Inflammatory macrophage (primary cell): ENCODE data around the gene SLC5A5.
"Not testable (repeated sequence)": the region's sequence is repeated elsewhere in the genome, so short reads cannot be mapped to it uniquely, and the experiment has no call there.

Experiments used
- DNase-seq, 2 donors: peaks; one replicate each; pipeline ENCODE4 v3.0.0-alpha.2; 2020 to 2022

Gene SLC5A5

DNA sequence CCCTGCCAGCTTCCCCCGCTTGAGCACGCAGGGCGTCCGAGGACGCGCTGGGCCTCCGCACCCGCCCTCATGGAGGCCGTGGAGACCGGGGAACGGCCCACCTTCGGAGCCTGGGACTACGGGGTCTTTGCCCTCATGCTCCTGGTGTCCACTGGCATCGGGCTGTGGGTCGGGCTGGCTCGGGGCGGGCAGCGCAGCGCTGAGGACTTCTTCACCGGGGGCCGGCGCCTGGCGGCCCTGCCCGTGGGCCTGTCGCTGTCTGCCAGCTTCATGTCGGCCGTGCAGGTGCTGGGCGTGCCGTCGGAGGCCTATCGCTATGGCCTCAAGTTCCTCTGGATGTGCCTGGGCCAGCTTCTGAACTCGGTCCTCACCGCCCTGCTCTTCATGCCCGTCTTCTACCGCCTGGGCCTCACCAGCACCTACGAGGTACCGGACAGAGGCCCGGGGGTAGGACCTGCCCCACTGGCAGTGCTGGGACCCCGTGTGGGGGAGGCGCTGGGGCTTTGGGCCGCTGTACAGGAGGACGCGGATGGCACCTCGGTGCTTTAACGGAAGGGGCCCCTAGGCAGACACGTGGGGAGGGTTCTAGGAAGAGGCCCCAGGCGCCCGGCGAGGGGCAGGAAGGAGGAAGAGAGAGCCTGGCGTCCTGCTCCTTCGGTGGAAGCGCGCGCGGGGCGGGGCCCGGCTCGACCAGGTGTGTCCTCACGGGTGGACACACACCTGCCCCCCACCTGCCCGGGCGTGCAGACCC, 681 bp downstream of the SLC5A5 start:
- no peak for DNase-seq

DNA sequence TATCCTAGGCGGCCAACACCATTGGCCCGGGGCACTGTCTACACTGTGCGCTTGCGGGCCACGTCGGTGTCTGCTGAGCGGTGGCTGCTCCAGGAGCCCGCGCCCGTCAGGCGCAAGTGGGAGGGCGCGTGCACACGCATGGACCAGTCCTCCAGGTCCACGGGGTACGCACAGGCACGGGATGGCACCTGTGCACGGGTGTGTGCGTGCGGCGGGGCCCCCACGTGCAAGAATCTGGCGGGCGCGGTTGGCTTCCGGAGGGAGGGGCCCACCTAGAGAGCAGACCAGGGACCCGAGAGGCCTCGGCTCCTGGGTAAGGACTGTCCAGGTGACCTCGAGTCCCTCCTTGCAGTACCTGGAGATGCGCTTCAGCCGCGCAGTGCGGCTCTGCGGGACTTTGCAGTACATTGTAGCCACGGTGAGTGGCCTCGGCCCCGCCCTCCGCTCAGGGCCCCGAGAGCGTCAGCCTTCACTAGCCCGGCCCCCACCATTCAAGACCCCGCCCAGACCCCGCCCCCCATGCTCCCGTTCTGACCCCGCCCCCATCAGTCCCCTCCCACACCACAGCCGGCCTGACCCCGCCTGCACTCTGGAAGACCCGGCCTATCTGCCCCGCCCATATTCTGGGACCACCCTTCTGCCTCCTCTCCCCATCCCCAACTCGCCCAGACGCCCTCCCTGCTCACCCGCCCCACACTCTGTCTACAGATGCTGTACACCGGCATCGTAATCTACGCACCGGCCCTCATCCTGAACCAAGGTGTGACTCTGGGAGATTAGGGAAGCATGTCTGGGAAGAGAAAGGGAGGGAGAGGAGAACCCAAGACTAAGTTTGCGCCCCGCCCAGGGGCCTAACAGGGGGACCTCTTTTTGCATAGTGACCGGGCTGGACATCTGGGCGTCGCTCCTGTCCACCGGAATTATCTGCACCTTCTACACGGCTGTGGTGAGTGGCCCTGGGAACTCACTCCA, 2.3 kb downstream of the SLC5A5 start:
- DNase-seq, result peak in 1 of 2 donors; percentile 10

DNA sequence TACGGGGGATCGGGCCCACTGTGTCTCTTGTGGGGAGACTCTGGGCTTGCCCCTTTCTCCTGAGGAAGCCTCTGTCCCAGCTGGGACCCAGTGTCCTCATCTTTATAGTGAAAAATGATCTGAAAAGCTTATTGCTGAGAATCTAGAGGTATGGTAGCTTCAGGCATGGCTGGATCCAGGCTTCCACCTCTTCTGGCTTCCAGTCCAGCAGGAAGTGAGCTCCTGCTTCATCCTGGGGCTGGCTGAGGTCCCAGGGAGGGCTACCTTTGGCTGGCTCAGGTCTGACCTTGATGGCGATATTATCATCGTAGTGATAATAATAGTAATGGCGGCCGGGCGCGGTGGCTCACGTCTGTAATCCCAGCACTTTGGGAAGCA, 3.0 kb downstream of the SLC5A5 start:
- DNase-seq, result no peak

DNA sequence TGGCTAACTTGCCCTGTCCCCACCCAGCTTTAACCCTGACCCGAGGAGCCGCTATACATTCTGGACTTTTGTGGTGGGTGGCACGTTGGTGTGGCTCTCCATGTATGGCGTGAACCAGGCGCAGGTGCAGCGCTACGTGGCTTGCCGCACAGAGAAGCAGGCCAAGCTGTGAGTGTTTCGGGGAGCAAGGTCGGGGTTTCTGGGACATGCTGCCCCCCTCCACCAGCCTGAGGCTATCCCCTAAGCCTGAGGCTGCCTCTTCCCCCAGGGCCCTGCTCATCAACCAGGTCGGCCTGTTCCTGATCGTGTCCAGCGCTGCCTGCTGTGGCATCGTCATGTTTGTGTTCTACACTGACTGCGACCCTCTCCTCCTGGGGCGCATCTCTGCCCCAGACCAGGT, 6.0 kb downstream of the SLC5A5 start:
- DNase-seq, result no peak

DNA sequence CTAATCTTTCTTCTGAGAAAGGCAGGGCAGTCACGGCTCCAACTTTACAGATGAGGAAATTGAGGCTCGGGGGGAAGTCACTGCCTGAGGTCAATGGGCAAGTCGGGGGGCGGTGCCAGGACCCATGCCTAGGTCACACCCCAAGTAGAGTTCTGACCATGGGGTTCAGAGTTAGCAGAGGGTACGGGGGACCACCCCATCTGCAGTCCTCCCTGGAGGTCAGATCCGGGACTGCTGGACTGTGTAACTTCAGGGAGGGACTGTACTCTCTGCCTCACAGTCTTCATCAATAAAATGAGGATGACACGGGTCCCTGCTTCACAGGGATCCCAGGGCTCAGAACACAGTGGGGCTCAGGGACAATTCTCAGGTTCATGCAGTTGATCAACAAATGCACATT, 7.7 kb downstream of the SLC5A5 start:
- no peak for DNase-seq

DNA sequence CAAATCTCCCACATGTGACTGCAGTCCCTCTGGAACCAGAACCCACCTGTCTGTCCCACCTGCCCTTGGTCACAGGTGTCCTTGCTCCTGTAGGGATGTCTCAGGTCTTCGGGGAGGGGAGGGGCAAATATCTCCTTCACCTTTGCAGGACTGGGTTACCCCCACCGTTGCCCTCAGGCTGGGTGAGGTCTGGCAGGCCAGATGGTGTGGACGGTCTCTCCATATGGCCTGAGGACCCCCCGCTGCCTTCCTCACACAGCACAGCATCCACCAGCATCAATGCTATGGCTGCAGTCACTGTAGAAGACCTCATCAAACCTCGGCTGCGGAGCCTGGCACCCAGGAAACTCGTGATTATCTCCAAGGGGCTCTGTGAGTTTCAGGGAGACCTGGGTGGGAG, 10.0 kb downstream of the SLC5A5 start:
- no peak for DNase-seq

DNA sequence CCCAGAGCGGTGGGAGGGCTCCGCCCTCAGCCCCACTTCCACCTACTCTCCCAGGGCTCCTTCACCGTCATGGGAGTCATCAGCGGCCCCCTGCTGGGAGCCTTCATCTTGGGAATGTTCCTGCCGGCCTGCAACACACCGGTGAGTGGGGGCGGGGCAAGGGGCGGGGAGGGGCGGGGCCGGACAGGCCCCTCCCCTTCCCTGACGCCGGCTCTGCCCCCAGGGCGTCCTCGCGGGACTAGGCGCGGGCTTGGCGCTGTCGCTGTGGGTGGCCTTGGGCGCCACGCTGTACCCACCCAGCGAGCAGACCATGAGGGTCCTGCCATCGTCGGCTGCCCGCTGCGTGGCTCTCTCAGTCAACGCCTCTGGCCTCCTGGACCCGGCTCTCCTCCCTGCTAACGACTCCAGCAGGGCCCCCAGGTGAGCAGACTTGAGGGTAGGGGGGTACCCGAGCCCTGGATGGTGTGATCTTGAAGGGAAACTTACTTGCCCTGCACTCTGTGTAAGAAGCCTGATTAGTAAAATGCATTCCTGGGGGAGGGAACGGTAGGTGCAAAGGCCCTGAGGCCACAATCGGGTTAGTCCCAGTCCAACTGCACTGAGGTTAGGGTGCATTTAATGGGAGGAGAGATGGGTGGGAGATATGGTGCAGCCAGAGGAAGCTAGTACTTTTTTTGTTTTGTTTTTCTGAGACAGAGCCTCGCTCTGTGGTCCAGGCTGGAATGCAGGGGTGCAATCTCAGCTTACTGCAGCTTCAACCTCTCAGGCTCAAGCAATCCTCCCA, 12.1 kb downstream of the SLC5A5 start:
- DNase-seq, result no peak

DNA sequence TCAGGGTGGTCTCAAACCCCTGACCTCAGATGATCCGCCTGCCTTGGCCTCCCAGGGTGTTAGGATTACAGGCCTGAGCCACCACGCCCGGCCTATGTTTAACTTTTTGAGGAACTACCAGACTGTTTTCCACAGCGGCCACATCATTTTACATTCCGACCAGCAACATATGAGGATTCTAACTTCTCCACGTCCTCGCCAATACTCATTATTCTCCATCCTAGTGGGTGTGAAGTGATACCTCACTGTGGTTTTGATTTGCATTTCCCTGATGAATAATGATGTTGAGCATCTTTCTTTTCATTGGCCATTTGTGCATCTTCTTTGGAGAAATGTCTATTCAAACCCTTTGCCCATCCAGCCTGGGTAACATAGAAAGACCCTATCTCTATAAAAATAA, 14.8 kb downstream of the SLC5A5 start:
- DNase-seq, result no peak

DNA sequence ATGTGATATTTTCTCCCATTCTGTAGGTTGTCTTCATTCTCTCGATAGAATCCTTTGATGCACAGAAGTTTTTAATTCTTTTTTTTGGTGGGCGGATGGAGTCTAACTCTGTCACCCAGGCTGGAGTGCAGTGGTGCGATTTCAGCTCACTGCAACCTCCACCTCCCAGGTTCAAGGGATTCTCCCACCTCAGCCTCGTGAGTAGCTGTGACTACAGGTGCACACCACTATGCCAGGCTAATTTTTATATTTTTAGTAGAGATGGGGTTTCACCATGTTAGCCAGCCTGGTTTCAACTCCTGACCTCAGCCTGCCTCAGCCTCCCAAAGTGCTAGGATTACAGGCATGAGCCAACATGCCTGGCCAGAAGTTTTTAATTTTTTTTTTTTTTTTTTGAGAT, 15.5 kb downstream of the SLC5A5 start:
- not testable (repeated sequence) for DNase-seq

DNA sequence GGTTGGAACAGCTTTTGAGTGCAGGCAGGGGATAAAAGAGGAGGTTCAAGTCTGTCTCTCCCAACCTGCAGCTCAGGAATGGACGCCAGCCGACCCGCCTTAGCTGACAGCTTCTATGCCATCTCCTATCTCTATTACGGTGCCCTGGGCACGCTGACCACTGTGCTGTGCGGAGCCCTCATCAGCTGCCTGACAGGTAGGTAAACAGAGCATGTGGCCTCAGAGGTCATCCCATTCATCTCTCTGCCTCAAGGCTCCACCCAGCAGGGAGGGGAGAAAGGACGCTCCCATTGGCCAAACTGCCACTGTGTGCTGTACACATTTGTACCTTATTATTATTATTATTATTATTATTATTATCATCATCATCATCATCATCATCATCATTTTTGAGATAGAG, 16.5 kb downstream of the SLC5A5 start:
- DNase-seq, result no peak

DNA sequence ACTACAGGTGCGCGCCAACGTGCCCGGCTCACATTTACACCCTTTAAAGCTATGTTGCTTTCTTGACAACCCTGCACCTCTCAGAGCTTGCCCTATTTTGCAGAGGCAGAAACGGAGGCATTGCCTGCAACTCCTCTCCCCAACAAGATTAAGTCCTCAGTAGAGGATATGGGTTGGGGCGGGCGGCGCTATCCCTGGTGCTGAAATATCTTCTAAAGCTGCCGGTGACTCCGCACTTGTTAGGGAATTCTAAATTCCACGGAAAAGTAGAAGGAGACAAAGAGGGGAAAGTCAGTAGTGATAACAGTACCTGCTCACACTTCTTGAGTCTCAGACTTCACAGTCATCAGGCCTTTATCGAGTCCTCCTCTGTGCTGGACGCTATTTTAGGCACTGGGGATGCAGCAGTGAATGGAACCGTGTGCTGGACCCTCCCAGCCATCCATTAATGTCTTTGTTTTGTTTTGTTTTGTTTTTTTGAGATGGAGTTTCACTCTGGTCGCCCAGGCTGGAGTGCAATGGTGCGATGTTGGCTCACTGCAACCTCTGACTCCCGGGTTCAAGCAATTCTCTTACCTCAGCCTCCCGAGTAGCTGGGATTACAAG, 18.0 kb downstream of the SLC5A5 start:
- peak in 1 of 2 donors; percentile 6 for DNase-seq

DNA sequence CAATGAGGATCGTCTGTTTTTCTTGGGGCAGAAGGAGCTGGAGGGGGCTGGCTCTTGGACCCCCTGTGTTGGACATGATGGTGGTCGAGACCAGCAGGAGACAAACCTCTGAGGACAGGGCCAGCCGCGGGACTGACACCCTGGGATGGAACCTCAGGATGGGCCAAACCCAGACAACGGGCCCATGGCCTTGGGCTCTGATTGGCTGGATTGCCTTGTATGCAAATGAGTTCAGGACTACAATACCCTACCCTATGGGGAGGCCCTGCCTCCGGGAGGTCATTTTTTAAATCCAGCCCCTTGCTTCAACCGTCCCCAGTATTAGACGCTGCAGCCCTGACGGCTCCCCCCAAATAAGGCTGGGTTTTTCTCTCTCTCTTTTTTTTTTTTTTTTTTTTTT, 22.0 kb downstream of the SLC5A5 start:
- DNase-seq, result no peak

DNA sequence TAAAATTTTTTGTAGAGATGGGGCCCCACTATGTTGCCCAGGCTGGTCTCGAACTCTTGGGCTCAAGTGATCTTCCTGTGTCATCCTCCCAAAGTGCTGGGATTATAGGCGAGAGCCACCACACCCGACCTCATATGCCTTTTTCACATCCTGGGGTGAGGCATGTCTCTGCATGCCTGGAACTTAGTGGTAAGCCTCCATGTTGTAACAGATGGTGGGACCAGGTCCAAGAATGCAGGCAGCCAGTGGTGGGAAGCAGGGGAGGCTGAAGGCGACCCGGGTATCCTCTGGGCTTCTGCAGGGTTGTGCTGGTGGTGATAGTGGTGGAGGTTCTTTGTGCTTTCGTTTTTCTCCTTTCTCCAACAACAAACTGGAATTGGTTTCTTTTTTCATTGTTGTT, 31.0 kb downstream of the SLC5A5 start:
- DNase-seq, result no peak

DNA sequence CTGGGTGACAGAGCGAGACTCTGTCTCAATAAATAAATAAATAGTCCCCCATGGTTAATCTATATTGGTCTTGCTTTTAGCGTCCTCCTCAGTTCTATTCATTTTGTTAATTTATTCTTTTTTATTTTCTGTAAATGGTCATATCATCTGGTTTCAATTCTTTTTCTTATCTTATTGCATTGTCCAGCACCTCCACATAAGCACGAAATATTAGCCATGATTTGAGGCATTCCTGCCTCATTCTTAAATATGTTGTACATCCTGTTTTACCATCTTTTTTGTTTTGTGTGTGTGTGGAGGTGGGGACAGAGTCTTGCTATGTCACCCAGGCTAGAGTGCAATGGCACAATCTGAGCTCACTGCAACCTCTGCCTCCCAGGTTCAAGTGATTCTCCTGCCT, 36.5 kb downstream of the SLC5A5 start:
- no peak for DNase-seq

DNA sequence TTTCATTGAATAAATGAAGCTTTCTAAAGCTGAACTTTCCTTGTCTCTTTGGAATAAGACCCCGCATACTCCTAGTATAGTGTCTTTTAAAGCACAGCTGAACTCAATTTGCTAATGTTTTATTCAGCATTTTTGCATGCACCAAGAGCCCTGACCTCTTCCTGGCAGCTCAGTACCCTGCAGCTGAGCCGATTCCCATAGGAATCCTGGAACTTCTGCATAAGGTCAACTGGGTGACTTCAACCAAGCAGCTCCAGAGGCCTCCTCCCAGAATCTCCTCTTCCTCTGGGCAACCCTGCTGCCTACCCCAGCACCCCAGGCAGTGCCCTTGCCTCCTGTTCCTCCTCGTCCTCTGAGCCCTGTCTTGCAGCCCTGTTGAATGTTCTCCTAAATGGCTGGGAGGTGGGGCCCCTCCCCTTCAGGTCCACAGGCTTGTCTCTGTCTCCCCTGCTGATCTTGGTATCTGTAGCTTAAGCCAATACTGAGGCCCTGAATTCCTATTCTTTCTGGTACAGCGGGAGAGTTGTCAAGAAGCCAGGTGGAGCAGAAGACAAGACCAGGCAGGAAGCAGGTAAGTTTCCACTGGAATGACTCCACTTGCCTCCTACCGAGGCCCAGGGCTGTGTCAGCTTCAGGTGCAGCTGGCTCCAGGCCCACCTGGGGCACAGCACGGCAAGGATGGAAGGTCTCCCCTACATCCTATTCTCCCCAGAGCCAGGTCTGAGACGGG, 37.4 kb downstream of the SLC5A5 start:
- DNase-seq, result no peak

DNA sequence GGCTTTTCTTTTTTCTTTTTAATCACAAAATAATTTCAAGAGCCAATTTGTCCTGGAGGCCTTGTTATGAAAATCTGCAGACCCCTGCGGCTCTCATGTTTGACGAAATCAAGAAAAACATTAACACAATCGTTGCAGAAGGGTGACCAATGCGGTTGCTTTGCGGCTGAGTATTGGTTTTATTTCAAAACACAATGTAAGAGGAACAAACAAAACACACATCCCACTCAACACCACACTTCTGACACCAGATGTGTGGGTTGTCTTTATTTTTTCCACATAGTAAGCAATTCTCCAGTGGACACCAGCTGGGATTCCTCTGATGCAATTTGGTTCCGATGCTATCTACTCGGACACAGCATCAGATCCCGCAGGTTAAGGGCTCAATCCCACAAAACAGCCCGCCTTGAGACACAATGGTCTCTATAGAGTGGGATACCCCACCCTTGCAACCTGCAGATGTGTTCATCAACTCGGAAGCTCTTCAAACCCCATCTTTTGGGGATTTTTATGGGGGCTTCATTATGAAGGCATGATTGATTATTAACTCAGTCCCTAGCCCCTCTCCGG, 39.1 kb downstream of the SLC5A5 start:
- peak; percentile 66 to 82 for DNase-seq

DNA sequence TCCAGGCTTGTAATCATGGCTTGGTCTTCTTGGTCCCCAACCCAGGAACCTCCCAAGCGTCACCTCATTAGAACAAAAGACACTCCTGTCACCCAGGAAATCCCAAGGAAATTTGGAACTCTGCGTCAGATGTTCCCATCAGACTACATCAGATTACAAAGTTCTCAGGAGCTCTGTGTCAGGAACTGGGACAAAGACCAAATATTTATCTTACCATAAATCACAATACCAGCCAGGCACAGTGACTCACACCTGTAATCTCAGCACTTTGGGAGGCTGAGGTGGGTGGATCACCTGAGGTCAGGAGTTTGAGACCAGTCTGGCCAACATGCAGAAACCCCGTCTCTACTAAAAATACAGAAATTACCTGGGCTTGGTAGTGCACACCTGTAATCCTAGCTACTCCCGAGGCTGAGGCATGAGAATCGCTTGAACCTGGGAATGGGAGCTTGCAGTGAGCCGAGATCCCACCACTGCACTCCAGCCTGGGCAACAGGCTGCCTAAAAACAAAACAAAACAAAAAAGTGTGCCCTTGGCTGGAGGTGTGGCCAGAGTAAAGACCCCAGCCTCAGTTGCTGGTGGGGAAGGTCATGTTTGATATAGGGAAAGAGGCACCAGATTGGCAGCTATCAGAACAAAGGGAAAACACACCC, 44.3 kb downstream of the SLC5A5 start:
- no peak for DNase-seq

DNA sequence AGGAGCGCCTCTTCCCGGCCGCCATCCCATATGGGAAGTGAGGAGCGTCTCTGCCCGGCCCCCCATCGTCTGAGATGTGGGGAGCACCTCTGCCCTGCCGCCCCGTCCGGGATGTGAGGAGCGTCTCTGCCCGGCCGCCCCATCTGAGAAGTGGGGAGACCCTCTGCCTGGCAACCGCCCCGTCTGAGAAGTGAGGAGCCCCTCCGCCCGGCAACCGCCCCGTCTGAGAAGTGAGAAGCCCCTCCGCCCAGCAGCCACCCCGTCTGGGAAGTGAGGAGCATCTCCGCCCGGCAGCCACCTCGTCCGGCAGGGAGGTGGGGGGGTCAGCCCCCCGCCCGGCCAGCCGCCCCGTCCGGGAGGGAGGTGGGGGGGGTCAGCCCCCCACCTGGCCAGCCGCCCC, 46.4 kb downstream of the SLC5A5 start:
- DNase-seq, result not testable (repeated sequence)

DNA sequence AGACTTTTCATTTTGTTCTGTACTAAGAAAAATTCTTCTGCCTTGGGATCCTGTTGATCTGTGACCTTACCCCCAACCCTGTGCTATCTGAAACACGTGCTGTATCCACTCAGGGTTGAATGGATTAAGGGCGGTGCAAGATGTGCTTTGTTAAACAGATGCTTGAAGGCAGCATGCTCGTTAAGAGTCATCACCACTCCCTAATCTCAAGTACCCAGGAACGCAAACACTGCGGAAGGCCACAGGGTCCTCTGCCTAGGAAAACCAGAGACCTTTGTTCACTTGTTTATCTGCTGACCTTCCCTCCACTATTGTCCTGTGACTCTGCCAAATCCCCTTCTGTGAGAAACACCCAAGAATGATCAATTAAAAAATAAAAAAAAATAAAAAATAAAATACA, 47.4 kb downstream of the SLC5A5 start:
- not testable (repeated sequence) for DNase-seq

DNA sequence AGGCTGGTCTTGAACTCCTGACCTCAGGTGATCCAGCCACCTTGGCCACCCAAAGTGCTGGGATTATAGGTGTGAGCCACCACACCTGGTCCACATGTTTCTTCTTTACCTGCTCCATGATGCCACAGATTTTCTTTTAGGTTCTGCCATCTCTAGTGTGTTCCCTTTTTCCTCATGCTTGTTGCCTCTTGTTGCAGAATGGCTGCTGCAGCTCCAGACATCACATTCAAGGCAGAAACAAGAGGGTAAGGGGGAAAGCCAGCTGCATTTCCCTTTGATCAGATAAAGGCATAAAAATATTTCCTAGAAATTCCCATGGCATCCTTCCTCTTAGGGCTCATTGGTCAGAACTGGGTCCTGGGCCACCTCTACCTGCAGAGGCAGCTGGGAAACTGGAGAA, 48.8 kb downstream of the SLC5A5 start:
- DNase-seq, result no peak

DNA sequence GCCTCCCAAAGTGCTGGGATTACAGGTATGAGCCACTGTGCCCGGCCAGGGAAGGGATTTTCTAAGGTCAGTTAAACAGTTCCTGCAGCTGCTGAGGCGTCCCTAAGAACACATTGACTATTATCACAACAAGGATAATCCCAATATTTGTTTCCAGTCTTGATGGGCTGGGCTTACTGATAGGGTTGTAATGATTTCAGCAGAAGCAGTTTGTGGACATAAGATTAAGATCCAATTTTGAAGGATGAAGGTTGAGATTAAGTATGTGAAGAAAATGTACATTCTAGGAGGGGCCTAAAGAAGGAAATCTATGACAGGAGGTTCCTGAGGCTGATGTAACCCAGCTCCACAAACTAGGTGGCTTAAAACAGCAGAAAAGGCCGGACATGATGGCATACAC, 50.4 kb downstream of the SLC5A5 start:
- DNase-seq, result no peak
